Measurements from ENCODE around the gene BCL2L14.

The BCL2L14 gene

GRCh38 chr12:12070674-12071656, at the start of gene BCL2L14:
Gene BCL2L14 (plus strand): TSS chr12:12070939. CDS start chr12:12079306, 8,367 bp downstream.
- DNase-seq = no peak

- DNase-seq = no peak
These were observed 48.3 kb upstream of the BCL2L14 start for GRCh38 chr12:12022306-12022936.

GRCh38 chr12:12023456-12023855, 47.3 kb upstream of the BCL2L14 start:
- DNase-seq = no peak

- no peak for DNase-seq
These were observed 45.6 kb upstream of the BCL2L14 start for GRCh38 chr12:12024911-12025682.

GRCh38 chr12:12025799-12026386, 44.8 kb upstream of the BCL2L14 start:
- DNase-seq = no peak

- no peak for DNase-seq
These were observed 41.9 kb upstream of the BCL2L14 start for GRCh38 chr12:12028668-12029402.

- DNase-seq = no peak
These were observed 41.1 kb upstream of the BCL2L14 start for GRCh38 chr12:12029653-12030052.

- no peak for DNase-seq
These were observed 38.4 kb upstream of the BCL2L14 start for GRCh38 chr12:12032260-12032791.

GRCh38 chr12:12032851-12033797, 37.6 kb upstream of the BCL2L14 start:
- DNase-seq = peak; percentile 80

GRCh38 chr12:12033824-12034223, 36.9 kb upstream of the BCL2L14 start:
- DNase-seq = no peak

GRCh38 chr12:12034344-12034743, 36.4 kb upstream of the BCL2L14 start:
- DNase-seq = no peak

- no peak for DNase-seq
These were observed 35.5 kb upstream of the BCL2L14 start for GRCh38 chr12:12035229-12035628.

GRCh38 chr12:12036901-12037300, 33.8 kb upstream of the BCL2L14 start:
- DNase-seq = no peak

- no peak for DNase-seq
These were observed 30.8 kb upstream of the BCL2L14 start for GRCh38 chr12:12039897-12040296.

GRCh38 chr12:12046401-12046800, 24.3 kb upstream of the BCL2L14 start:
- DNase-seq = no peak

GRCh38 chr12:12047682-12048081, 23.1 kb upstream of the BCL2L14 start:
- DNase-seq = no peak

- no peak for DNase-seq
These were observed 22.5 kb upstream of the BCL2L14 start for GRCh38 chr12:12048266-12048665.

- DNase-seq = no peak
These were observed 22.0 kb upstream of the BCL2L14 start for GRCh38 chr12:12048714-12049113.

GRCh38 chr12:12051668-12052067, 19.1 kb upstream of the BCL2L14 start:
- DNase-seq = no peak

- DNase-seq = no peak
These were observed 15.7 kb upstream of the BCL2L14 start for GRCh38 chr12:12054993-12055392.

- DNase-seq = no peak
These were observed 13.8 kb upstream of the BCL2L14 start for GRCh38 chr12:12056951-12057350.

All from NCI-H774 (cell line).